HFFc6 (cell line): Measurements from ENCODE around the gene NR0B2. TPM values are rescaled to one million over a fixed set of nuclear protein-coding genes. Genes with fewer than 3 reads are reported as not detected.
"Not testable (repeated sequence)": the region's sequence is repeated elsewhere in the genome, so short reads cannot be mapped to it uniquely, and the experiment has no call there.

Source experiments
- DNase-seq: peaks from one replicate; pipeline ENCODE4 v3.0.0-alpha.2; 2018
- H3K27ac Mint-ChIP-seq: 2 replicates; pipeline ENCODE4 v1.8.0; 2020; ENCODE audit warnings: mild to moderate bottlenecking, mixed read lengths
- H3K27me3 Mint-ChIP-seq: 2 replicates; pipeline ENCODE4 v1.8.0; 2021; ENCODE audit warnings: mild to moderate bottlenecking, moderate library complexity, mixed read lengths; ENCODE audit not compliant: insufficient read depth
- H3K36me3 Mint-ChIP-seq: 2 replicates; pipeline ENCODE4 v1.8.0; 2021; ENCODE audit warnings: low read depth, mixed read lengths
- H3K4me1 Mint-ChIP-seq: 2 replicates; pipeline ENCODE4 v1.8.0; 2020; ENCODE audit warnings: low read depth, mixed read lengths
- H3K4me3 Mint-ChIP-seq: 2 replicates; pipeline ENCODE4 v1.8.0; 2020; ENCODE audit warnings: mild to moderate bottlenecking, moderate library complexity, mixed read lengths
- H3K9me3 Mint-ChIP-seq: 2 replicates; pipeline ENCODE4 v1.8.0; 2020; ENCODE audit warnings: mild to moderate bottlenecking, mixed read lengths
- CTCF ChIP-seq: fragments of 200-600 bp; sonication (generic); IDR thresholded peaks from 2 replicates; pipeline ENCODE4 v1.5.0; 2021; ENCODE audit warnings: antibody characterized with exemption, mild to moderate bottlenecking
- total RNA-seq, 6 experiments: library from RNA; stranded (reverse); fragmentation: NEBNext Ultra II Directional; extraction: Animal tissue kit (Norgen Biotek cat#: 25700); gene quantifications; 2 replicates in 1 of 6; 3 replicates in 5 of 6; pipeline ENCODE4 v1.2.3, GENCODE V29; 2021

Gene NR0B2
- total RNA-seq, 6 experiments from 2014 or later, result not detected

GRCh38 chr1:26950602-26951001 is 36.8 kb upstream of the NR0B2 start:
- H3K4me3 Mint-ChIP-seq, result no peak overlapping the region
- no peaks in the 10 kb centered on the region; the same call in 1 of the 2 replicates for H3K27me3 Mint-ChIP-seq
- no peak for TF ChIP-seq CTCF
- no peak for DNase-seq
- no peak overlapping the region for H3K27ac Mint-ChIP-seq
- peaks cover 2% of the 10 kb centered on the region; the same call in 1 of the 2 replicates for H3K9me3 Mint-ChIP-seq
- no peaks in the 10 kb centered on the region; the same call in 1 of the 2 replicates for H3K4me1 Mint-ChIP-seq
- peaks cover 12% of the 10 kb centered on the region for H3K36me3 Mint-ChIP-seq

GRCh38 chr1:26949926-26950319 is 36.1 kb upstream of the NR0B2 start:
- no peak overlapping the region for H3K27ac Mint-ChIP-seq
- DNase-seq, result no peak
- peaks cover 16% of the 10 kb centered on the region for H3K36me3 Mint-ChIP-seq
- no peaks in the 10 kb centered on the region for H3K9me3 Mint-ChIP-seq
- no peak for TF ChIP-seq CTCF
- no peaks in the 10 kb centered on the region; the same call in 1 of the 2 replicates for H3K27me3 Mint-ChIP-seq
- no peak overlapping the region for H3K4me3 Mint-ChIP-seq
- no peaks in the 10 kb centered on the region; the same call in 1 of the 2 replicates for H3K4me1 Mint-ChIP-seq

GRCh38 chr1:26949266-26949925 is 35.6 kb upstream of the NR0B2 start:
- Mint-ChIP-seq H3K27ac (peak overlapping the region; percentile 18; the same call in 1 of the 2 replicates), H3K27me3 (no peaks in the 10 kb centered on the region; the same call in 1 of the 2 replicates), H3K4me1 (no peaks in the 10 kb centered on the region; the same call in 1 of the 2 replicates), H3K9me3 (no peaks in the 10 kb centered on the region), H3K36me3 (peaks cover 18% of the 10 kb centered on the region), H3K4me3 (no peak overlapping the region)
- DNase-seq, result no peak
- TF ChIP-seq CTCF, result no peak

- not testable (repeated sequence) for H3K4me3 Mint-ChIP-seq, H3K27ac Mint-ChIP-seq, H3K27me3 Mint-ChIP-seq, H3K4me1 Mint-ChIP-seq, DNase-seq, H3K9me3 Mint-ChIP-seq
- H3K36me3 Mint-ChIP-seq, result peaks cover 18% of the 10 kb centered on the region
Observed at GRCh38 chr1:26948725-26949057, 34.9 kb upstream of the NR0B2 start.

GRCh38 chr1:26946270-26946669 is 32.5 kb upstream of the NR0B2 start:
- Mint-ChIP-seq H3K4me1 (no peaks in the 10 kb centered on the region; the same call in 1 of the 2 replicates), H3K9me3 (no peaks in the 10 kb centered on the region), H3K4me3 (no peak overlapping the region), H3K27ac (no peak overlapping the region), H3K36me3 (peaks cover 33% of the 10 kb centered on the region), H3K27me3 (no peaks in the 10 kb centered on the region; the same call in 1 of the 2 replicates)
- DNase-seq, result no peak
- TF ChIP-seq CTCF, result no peak

- no peaks in the 10 kb centered on the region for H3K9me3 Mint-ChIP-seq
- no peak for TF ChIP-seq CTCF
- peaks cover 33% of the 10 kb centered on the region for H3K36me3 Mint-ChIP-seq
- no peaks in the 10 kb centered on the region; the same call in 1 of the 2 replicates for H3K27me3 Mint-ChIP-seq
- H3K4me1 Mint-ChIP-seq, result no peaks in the 10 kb centered on the region; the same call in 1 of the 2 replicates
- H3K27ac Mint-ChIP-seq, result no peak overlapping the region
- DNase-seq, result no peak
- no peak overlapping the region for H3K4me3 Mint-ChIP-seq
Observed at GRCh38 chr1:26945728-26946127, 32.0 kb upstream of the NR0B2 start.
